Measurements from ENCODE around the gene RPS10. TPM values are rescaled to one million over a fixed set of nuclear protein-coding genes. Genes with fewer than 3 reads are reported as not detected.

The RPS10 gene
- polyA plus RNA-seq, 1 donor (not counting 4 experiments of a cell fraction or from before 2014, with no cell fraction given) = 2,818 TPM

- Histone ChIP-seq H3K27me3 (ENCODE audit: control insufficient read depth, extremely low read depth, insufficient read depth, low read length) (no peaks in the 10 kb centered on the region), H3K27ac (ENCODE audit: control insufficient read depth, insufficient read depth, low read length) (no peak overlapping the region), H3K4me3 (ENCODE audit: control insufficient read depth in 2 of 3, extremely low read depth in 1 of 3, insufficient read depth in 2 of 3, low read depth in 1 of 3, low read length in 3 of 3) (no peak overlapping the region), H4K20me1 (ENCODE audit: control insufficient read depth, extremely low read depth, insufficient read depth, low read length) (peaks cover 16% of the 10 kb centered on the region), H3K9me3 (ENCODE audit: control insufficient read depth, low read depth, low read length) (no peaks in the 10 kb centered on the region), H3K9ac (ENCODE audit: control insufficient read depth, extremely low read depth, insufficient read depth, low read length) (no peak overlapping the region), H3K79me2 (ENCODE audit: control insufficient read depth, insufficient read depth, low read length) (peaks cover 93% of the 10 kb centered on the region), H3K4me1 (ENCODE audit: control insufficient read depth, extremely low read depth, insufficient read depth, low read length) (no peaks in the 10 kb centered on the region), H3K4me2 (ENCODE audit: control insufficient read depth, extremely low read depth, insufficient read depth, low read depth, low read length) (no peak overlapping the region), H2AFZ (ENCODE audit: control insufficient read depth, low read length) (no peak overlapping the region), H3K36me3 (ENCODE audit: control insufficient read depth in 2 of 2, extremely low read depth in 1 of 2, insufficient read depth in 2 of 2, low read length in 2 of 2) (no peaks in the 10 kb centered on the region), H3K9me1 (ENCODE audit: control insufficient read depth, extremely low read depth, insufficient read depth, low read length) (peaks cover 7% of the 10 kb centered on the region)
- DNase-seq (ENCODE audit: low read depth, low spot score) (no peak), FAIRE-seq (no peak)
- TF ChIP-seq CTCF (optimal IDR thresholded peaks at IDR 0.05 in 1 of 3, IDR thresholded peaks at IDR 0.05 in 1 of 3, conservative IDR thresholded peaks at IDR 0.05 in 1 of 3; ENCODE audit: extremely low read depth in 1 of 3, insufficient read depth in 2 of 3, low read length in 3 of 3) (no peak), EZH2 (IDR thresholded peaks at IDR 0.05; ENCODE audit: low read length) (no peak)
- dilution Hi-C loops (cut with MboI; ENCODE audit: extremely low pct_ligation_motif_present, low sequenced_read_pairs) = no loop called here
Observed at GRCh38 chr6:34381081-34381480, 44.8 kb downstream of the RPS10 start.

GRCh38 chr6:34378470-34378869 lies 47.4 kb downstream of the RPS10 start:
- H3K27ac ChIP-seq (ENCODE audit: control insufficient read depth, insufficient read depth, low read length) = no peak overlapping the region
- no peak overlapping the region for H3K4me3 ChIP-seq (ENCODE audit: control insufficient read depth in 2 of 3, extremely low read depth in 1 of 3, insufficient read depth in 2 of 3, low read depth in 1 of 3, low read length in 3 of 3)
- no peaks in the 10 kb centered on the region for H3K27me3 ChIP-seq (ENCODE audit: control insufficient read depth, extremely low read depth, insufficient read depth, low read length)
- H2AFZ ChIP-seq (ENCODE audit: control insufficient read depth, low read length) = no peak overlapping the region
- H3K4me2 ChIP-seq (ENCODE audit: control insufficient read depth, extremely low read depth, insufficient read depth, low read depth, low read length) = no peak overlapping the region
- H3K9me1 ChIP-seq (ENCODE audit: control insufficient read depth, extremely low read depth, insufficient read depth, low read length) = peaks cover 3% of the 10 kb centered on the region
- no peaks in the 10 kb centered on the region for H3K36me3 ChIP-seq (ENCODE audit: control insufficient read depth in 2 of 2, extremely low read depth in 1 of 2, insufficient read depth in 2 of 2, low read length in 2 of 2)
- dilution Hi-C loops (cut with MboI; ENCODE audit: extremely low pct_ligation_motif_present, low sequenced_read_pairs) = no loop called here
- peaks cover 12% of the 10 kb centered on the region for H4K20me1 ChIP-seq (ENCODE audit: control insufficient read depth, extremely low read depth, insufficient read depth, low read length)
- no peak overlapping the region for H3K9ac ChIP-seq (ENCODE audit: control insufficient read depth, extremely low read depth, insufficient read depth, low read length)
- no peaks in the 10 kb centered on the region for H3K4me1 ChIP-seq (ENCODE audit: control insufficient read depth, extremely low read depth, insufficient read depth, low read length)
- FAIRE-seq (no peak), DNase-seq (ENCODE audit: low read depth, low spot score) (no peak)
- no peak for TF ChIP-seq EZH2 (IDR thresholded peaks at IDR 0.05; ENCODE audit: low read length)
- TF ChIP-seq CTCF (optimal IDR thresholded peaks at IDR 0.05 in 1 of 3, IDR thresholded peaks at IDR 0.05 in 1 of 3, conservative IDR thresholded peaks at IDR 0.05 in 1 of 3; ENCODE audit: extremely low read depth in 1 of 3, insufficient read depth in 2 of 3, low read length in 3 of 3) = no peak
- H3K79me2 ChIP-seq (ENCODE audit: control insufficient read depth, insufficient read depth, low read length) = peaks cover 88% of the 10 kb centered on the region
- H3K9me3 ChIP-seq (ENCODE audit: control insufficient read depth, low read depth, low read length) = no peaks in the 10 kb centered on the region

Measured in keratinocyte (primary cell).